Upper lobe of left lung (tissue), 4 donors: ENCODE measurements around the gene TAF1B.

Experiments
- POLR2AphosphoS5 ChIP-seq, 2 donors: sonication (generic); formaldehyde crosslinking; IDR thresholded peaks; one replicate each; pipeline ENCODE4 v1.5.1; 2017; ENCODE audit warnings: antibody characterized with exemption in 2 of 2
- TF ChIP-seq, protein P1 (sequence below), 6 experiments: fragments of 450-650 bp in 4 of 6; fragments of 200-600 bp in 2 of 6; sonication (generic) in 2 of 6; IDR thresholded peaks; one replicate each; pipeline ENCODE4 v1.5.1; 2016 to 2019; ENCODE audit warnings: antibody characterized with exemption in 6 of 6

DNA sequence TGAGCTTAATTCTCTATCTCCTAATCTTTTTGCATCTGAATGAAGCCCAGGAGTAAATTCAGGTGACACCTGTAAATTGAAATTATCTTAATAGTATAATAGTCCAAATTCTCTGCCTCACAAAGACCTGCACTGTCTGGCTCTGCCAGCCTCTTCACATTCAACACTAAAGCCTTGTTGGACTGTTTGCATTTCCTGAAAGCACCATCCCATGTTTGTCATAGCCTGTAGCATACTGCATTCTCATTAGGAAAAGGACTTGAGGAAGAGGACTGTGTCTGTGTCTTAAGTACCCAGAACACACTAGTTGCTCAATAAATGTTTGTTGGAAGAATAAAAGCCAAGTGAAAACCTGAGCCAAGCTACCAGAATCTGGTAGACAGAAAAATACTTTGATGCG lies 65.4 kb downstream of the TAF1B start:
- TF ChIP-seq POLR2AphosphoS5 (IDR thresholded peaks at IDR 0.05), result no peak
- TF ChIP-seq, protein P1, sequence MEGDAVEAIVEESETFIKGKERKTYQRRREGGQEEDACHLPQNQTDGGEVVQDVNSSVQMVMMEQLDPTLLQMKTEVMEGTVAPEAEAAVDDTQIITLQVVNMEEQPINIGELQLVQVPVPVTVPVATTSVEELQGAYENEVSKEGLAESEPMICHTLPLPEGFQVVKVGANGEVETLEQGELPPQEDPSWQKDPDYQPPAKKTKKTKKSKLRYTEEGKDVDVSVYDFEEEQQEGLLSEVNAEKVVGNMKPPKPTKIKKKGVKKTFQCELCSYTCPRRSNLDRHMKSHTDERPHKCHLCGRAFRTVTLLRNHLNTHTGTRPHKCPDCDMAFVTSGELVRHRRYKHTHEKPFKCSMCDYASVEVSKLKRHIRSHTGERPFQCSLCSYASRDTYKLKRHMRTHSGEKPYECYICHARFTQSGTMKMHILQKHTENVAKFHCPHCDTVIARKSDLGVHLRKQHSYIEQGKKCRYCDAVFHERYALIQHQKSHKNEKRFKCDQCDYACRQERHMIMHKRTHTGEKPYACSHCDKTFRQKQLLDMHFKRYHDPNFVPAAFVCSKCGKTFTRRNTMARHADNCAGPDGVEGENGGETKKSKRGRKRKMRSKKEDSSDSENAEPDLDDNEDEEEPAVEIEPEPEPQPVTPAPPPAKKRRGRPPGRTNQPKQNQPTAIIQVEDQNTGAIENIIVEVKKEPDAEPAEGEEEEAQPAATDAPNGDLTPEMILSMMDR (IDR thresholded peaks at IDR 0.05), result no peak
